ENCODE results near the gene PHYHIPL.
A peak's percentile ranks its signal among the peaks of the same experiment; 100 is the strongest.

Gene PHYHIPL

DNA sequence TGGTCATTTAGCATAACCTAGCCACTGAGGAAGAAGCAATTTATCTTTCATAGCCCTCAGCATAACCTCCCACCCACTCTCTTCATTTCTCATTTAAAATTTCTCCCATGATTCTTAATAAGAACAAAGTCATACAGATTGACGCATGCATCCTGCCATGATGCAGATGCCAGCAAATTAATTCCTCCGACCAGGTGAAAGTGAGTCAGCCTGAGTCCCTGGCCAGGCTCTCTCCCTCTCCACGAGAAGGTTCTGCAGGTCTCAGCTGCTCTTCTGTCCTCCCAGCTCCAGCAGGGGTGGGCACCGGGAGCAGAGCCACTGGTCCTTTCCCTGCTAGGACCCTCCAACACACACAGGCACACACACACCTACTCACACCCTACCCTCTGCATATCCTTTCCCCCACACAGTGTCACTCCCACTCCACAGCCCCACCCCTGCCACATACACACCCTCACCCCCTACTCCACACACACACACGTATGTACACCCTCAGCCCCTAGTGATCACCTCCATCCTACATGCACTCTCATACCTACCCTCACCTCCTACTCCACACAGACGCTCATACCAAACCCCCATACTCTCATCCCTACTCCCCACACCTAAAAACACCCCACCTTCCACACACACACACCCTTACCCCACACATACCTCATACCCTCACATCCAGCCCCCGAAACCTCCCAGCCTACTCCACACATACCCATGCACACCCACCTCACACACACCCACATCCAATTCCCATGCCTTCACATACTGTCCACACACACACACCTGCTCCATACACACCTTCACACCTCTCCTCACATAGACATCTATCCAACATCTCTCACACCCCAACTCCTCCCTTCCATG, 107.9 kb downstream of the PHYHIPL start:
- no peak for DNase-seq (ENCODE audit: extremely low read depth, low read depth)
- TF ChIP-seq, protein P1, sequence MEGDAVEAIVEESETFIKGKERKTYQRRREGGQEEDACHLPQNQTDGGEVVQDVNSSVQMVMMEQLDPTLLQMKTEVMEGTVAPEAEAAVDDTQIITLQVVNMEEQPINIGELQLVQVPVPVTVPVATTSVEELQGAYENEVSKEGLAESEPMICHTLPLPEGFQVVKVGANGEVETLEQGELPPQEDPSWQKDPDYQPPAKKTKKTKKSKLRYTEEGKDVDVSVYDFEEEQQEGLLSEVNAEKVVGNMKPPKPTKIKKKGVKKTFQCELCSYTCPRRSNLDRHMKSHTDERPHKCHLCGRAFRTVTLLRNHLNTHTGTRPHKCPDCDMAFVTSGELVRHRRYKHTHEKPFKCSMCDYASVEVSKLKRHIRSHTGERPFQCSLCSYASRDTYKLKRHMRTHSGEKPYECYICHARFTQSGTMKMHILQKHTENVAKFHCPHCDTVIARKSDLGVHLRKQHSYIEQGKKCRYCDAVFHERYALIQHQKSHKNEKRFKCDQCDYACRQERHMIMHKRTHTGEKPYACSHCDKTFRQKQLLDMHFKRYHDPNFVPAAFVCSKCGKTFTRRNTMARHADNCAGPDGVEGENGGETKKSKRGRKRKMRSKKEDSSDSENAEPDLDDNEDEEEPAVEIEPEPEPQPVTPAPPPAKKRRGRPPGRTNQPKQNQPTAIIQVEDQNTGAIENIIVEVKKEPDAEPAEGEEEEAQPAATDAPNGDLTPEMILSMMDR (IDR thresholded peaks at IDR 0.05; ENCODE audit: low read depth, low read length, missing control alignments) = no peak
- H3K4me3 ChIP-seq (replicated peaks; ENCODE audit: low read depth, low read length) = no peak overlapping the region

- H3K4me3 ChIP-seq (replicated peaks; ENCODE audit: low read depth, low read length) = no peak overlapping the region
- TF ChIP-seq, protein P1 (IDR thresholded peaks at IDR 0.05; ENCODE audit: low read depth, low read length, missing control alignments) = no peak
- no peak for DNase-seq (ENCODE audit: extremely low read depth, low read depth)
These were observed 108.6 kb downstream of the PHYHIPL start for GRCh38 chr10:59285073-59285472.

DNA sequence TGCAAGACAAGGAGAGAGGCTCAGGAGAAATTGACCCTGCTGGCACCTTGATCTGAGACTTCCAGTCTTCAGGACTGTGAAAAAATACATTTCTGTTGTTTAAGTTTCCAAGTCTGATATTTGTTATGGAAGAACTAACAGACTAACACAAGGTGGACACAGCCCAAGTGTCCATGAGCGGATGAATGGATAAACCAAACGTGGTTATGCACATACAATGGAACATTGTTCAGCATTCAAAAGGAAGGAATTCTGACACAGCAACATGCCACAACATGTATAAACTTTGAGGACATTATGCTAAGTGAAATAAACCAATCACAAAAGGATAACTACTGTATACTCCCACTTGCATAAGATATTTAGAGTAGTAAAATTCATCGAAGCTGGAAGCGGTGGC, 109.4 kb downstream of the PHYHIPL start:
- TF ChIP-seq, protein P1 (IDR thresholded peaks at IDR 0.05; ENCODE audit: low read depth, low read length, missing control alignments) = no peak
- H3K4me3 ChIP-seq (replicated peaks; ENCODE audit: low read depth, low read length) = no peak overlapping the region
- DNase-seq (ENCODE audit: extremely low read depth, low read depth) = no peak

DNA sequence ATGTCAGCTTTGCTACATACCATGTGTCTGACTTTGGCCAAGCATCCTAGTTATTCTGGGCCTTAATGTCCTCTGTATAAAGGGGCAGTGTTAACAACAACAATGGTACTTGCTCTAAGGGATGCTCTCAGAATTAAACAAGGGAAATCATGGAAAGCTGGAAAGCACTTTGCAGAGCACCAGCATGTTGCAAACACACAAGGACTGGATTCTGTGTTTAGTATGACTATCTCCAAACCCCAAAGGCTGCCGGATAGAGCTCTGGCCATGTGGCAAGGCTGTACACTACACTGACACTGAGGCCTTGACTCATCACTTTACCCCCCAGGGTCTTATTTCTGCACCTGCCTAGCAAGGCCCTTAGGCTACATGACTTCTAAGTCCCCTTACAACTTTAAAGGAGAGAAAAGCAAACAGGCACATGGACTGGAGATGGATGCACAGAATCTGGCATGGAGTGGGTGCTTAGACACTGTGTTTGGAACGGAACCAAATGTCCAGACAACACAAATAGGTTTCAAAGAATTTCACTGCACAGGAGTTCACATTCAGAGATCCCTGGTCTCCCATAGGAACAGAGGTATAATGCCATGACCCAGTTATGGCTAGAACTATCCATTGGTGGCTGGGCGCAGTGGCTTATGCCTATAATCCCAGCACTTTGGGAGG, 111.3 kb downstream of the PHYHIPL start:
- DNase-seq (ENCODE audit: extremely low read depth, low read depth) = no peak
- TF ChIP-seq, protein P1 (IDR thresholded peaks at IDR 0.05; ENCODE audit: low read depth, low read length, missing control alignments) = no peak
- H3K4me3 ChIP-seq (replicated peaks; ENCODE audit: low read depth, low read length) = no peak overlapping the region

GRCh38 chr10:59289853-59290252, 113.4 kb downstream of the PHYHIPL start:
- H3K4me3 ChIP-seq (replicated peaks; ENCODE audit: low read depth, low read length) = no peak overlapping the region
- TF ChIP-seq, protein P1 (IDR thresholded peaks at IDR 0.05; ENCODE audit: low read depth, low read length, missing control alignments) = no peak
- DNase-seq (ENCODE audit: extremely low read depth, low read depth) = no peak

GRCh38 chr10:59290448-59290847, 114.0 kb downstream of the PHYHIPL start:
- TF ChIP-seq, protein P1 (IDR thresholded peaks at IDR 0.05; ENCODE audit: low read depth, low read length, missing control alignments) = peak; percentile 17
- H3K4me3 ChIP-seq (replicated peaks; ENCODE audit: low read depth, low read length) = no peak overlapping the region
- no peak for DNase-seq (ENCODE audit: extremely low read depth, low read depth)
